ENCODE results near the gene PRELP.

GRCh38 chr1:203473281-203473680 is 2.3 kb upstream of the PRELP start:
- TF ChIP-seq, protein P1, sequence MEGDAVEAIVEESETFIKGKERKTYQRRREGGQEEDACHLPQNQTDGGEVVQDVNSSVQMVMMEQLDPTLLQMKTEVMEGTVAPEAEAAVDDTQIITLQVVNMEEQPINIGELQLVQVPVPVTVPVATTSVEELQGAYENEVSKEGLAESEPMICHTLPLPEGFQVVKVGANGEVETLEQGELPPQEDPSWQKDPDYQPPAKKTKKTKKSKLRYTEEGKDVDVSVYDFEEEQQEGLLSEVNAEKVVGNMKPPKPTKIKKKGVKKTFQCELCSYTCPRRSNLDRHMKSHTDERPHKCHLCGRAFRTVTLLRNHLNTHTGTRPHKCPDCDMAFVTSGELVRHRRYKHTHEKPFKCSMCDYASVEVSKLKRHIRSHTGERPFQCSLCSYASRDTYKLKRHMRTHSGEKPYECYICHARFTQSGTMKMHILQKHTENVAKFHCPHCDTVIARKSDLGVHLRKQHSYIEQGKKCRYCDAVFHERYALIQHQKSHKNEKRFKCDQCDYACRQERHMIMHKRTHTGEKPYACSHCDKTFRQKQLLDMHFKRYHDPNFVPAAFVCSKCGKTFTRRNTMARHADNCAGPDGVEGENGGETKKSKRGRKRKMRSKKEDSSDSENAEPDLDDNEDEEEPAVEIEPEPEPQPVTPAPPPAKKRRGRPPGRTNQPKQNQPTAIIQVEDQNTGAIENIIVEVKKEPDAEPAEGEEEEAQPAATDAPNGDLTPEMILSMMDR (tag by site-specific recombination; IDR thresholded peaks at IDR 0.05) = no peak
- no peak for TF ChIP-seq SETDB1 (IDR thresholded peaks at IDR 0.05; ENCODE audit: insufficient read length, low read length)
- TF ChIP-seq MEIS1 (CRISPR knock-in tag; IDR thresholded peaks at IDR 0.05; ENCODE audit: borderline replicate concordance) = no peak
- no peak for TF ChIP-seq ZNF629 (tag by site-specific recombination; IDR thresholded peaks at IDR 0.05)
- TF ChIP-seq ZNF660 (tag by site-specific recombination; IDR thresholded peaks at IDR 0.05) = no peak
- no peak for TF ChIP-seq ZNF239 (tag by site-specific recombination; IDR thresholded peaks at IDR 0.05)
- no peak for TF ChIP-seq ZBTB21 (tag by site-specific recombination; IDR thresholded peaks at IDR 0.05)
- TF ChIP-seq ZSCAN4 (tag by site-specific recombination; IDR thresholded peaks at IDR 0.05) = no peak
- no peak for TF ChIP-seq ZNF692 (tag by site-specific recombination; IDR thresholded peaks at IDR 0.05)
